ENCODE measurements around the gene MAST3. TPM values are rescaled to one million over a fixed set of nuclear protein-coding genes. Genes with fewer than 3 reads are reported as not detected.

The MAST3 gene
- total RNA-seq, 4 donors from 2014 or later = 0.66 to 2.8 (median 1.6) TPM

- TF ChIP-seq POLR2A (IDR thresholded peaks at IDR 0.05) (no peak), CTCF (IDR thresholded peaks at IDR 0.05 in 4 of 5, conservative IDR thresholded peaks at IDR 0.05 in 1 of 5) (no peak)
- DNase-seq (no peak), ATAC-seq (no peak)
- in situ Hi-C loops (cut with MboI; ENCODE audit: low sequenced_read_pairs in 4 of 4) (no loop called here), intact Hi-C loops (cut with DNase I; ENCODE audit: low total_unique reads) (no loop called here)
- Histone ChIP-seq H3K9me3 (no peaks in the 10 kb centered on the region), H3K27me3 (no peaks in the 10 kb centered on the region), H3K27ac (no peak overlapping the region), H3K36me3 (no peaks in the 10 kb centered on the region), H3K4me1 (no peaks in the 10 kb centered on the region), H3K4me3 (no peak overlapping the region)
Measured at GRCh38 chr19:18128805-18129204, 31.2 kb downstream of the MAST3 start.

- intact Hi-C loops (cut with DNase I; ENCODE audit: low total_unique reads) (no loop called here), in situ Hi-C loops (cut with MboI; ENCODE audit: low sequenced_read_pairs in 4 of 4) (no loop called here)
- Histone ChIP-seq H3K4me3 (no peak overlapping the region), H3K4me1 (no peaks in the 10 kb centered on the region), H3K27ac (no peak overlapping the region), H3K36me3 (no peaks in the 10 kb centered on the region), H3K9me3 (no peaks in the 10 kb centered on the region), H3K27me3 (no peaks in the 10 kb centered on the region)
- TF ChIP-seq CTCF (IDR thresholded peaks at IDR 0.05 in 4 of 5, conservative IDR thresholded peaks at IDR 0.05 in 1 of 5) (no peak), POLR2A (IDR thresholded peaks at IDR 0.05) (no peak)
- ATAC-seq = no peak
- no peak for DNase-seq
Measured at GRCh38 chr19:18130523-18131242, 33.1 kb downstream of the MAST3 start.

- DNase-seq = no peak
- no peaks in the 10 kb centered on the region for H3K4me1 ChIP-seq
- H3K36me3 ChIP-seq = no peaks in the 10 kb centered on the region
- intact Hi-C loops (cut with DNase I; ENCODE audit: low total_unique reads) = no loop called here
- no peak overlapping the region for H3K4me3 ChIP-seq
- H3K27me3 ChIP-seq = no peaks in the 10 kb centered on the region
- no peaks in the 10 kb centered on the region for H3K9me3 ChIP-seq
- ATAC-seq = no peak
- no peak overlapping the region for H3K27ac ChIP-seq
- no peak for TF ChIP-seq CTCF (IDR thresholded peaks at IDR 0.05 in 4 of 5, conservative IDR thresholded peaks at IDR 0.05 in 1 of 5)
- TF ChIP-seq POLR2A (IDR thresholded peaks at IDR 0.05) = no peak
- in situ Hi-C loops (cut with MboI; ENCODE audit: low sequenced_read_pairs in 4 of 4) = no loop called here
Measured at GRCh38 chr19:18131841-18132596, 34.4 kb downstream of the MAST3 start.

- H3K36me3 ChIP-seq = no peaks in the 10 kb centered on the region
- H3K9me3 ChIP-seq = no peaks in the 10 kb centered on the region
- intact Hi-C loops (cut with DNase I; ENCODE audit: low total_unique reads) = no loop called here
- TF ChIP-seq POLR2A (IDR thresholded peaks at IDR 0.05) = no peak
- TF ChIP-seq CTCF (IDR thresholded peaks at IDR 0.05 in 4 of 5, conservative IDR thresholded peaks at IDR 0.05 in 1 of 5) = no peak
- DNase-seq (no peak), ATAC-seq (no peak)
- H3K27me3 ChIP-seq = no peaks in the 10 kb centered on the region
- no peak overlapping the region for H3K4me3 ChIP-seq
- no peak overlapping the region for H3K27ac ChIP-seq
- no peaks in the 10 kb centered on the region for H3K4me1 ChIP-seq
- in situ Hi-C loops (cut with MboI; ENCODE audit: low sequenced_read_pairs in 4 of 4) = no loop called here
Measured at GRCh38 chr19:18135712-18136584, 38.4 kb downstream of the MAST3 start.
